ENCODE data around the gene PDE4C.

Gene PDE4C

DNA sequence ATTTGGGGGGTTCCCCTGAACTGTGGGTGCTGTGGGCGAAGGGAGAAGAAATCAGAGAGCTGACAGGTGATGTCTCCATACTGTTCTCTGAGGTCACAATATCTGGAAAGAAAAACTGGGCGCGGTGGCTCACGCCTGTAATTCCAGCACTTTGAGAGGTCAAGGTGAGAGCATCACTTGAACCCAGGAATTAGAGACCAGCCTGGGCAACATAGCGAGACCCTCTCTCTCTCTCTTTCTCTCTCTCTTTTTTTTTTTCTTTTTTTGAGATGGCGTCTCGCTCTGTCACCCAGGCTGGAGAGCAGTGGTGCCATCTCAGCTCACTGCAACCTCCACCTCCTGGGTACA, 26.1 kb upstream of the PDE4C start:
- peaks cover 0 to 9% (median 9%) of the 10 kb centered on the region in 3 donors for H3K36me3 ChIP-seq
- intact Hi-C loops (cut with DNase I; ENCODE audit: low total_unique reads) = no loop called here
- TF ChIP-seq, protein P1, sequence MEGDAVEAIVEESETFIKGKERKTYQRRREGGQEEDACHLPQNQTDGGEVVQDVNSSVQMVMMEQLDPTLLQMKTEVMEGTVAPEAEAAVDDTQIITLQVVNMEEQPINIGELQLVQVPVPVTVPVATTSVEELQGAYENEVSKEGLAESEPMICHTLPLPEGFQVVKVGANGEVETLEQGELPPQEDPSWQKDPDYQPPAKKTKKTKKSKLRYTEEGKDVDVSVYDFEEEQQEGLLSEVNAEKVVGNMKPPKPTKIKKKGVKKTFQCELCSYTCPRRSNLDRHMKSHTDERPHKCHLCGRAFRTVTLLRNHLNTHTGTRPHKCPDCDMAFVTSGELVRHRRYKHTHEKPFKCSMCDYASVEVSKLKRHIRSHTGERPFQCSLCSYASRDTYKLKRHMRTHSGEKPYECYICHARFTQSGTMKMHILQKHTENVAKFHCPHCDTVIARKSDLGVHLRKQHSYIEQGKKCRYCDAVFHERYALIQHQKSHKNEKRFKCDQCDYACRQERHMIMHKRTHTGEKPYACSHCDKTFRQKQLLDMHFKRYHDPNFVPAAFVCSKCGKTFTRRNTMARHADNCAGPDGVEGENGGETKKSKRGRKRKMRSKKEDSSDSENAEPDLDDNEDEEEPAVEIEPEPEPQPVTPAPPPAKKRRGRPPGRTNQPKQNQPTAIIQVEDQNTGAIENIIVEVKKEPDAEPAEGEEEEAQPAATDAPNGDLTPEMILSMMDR (IDR thresholded peaks at IDR 0.05) = no peak
- H3K9me3 ChIP-seq = no peaks in the 10 kb centered on the region
- DNase-seq = no peak
- peaks cover 0 to 6% of the 10 kb centered on the region in 2 donors for H3K27me3 ChIP-seq
- H3K27ac ChIP-seq = no peak overlapping the region
- no peak overlapping the region for H3K4me3 ChIP-seq
- no peaks in the 10 kb centered on the region for H3K4me1 ChIP-seq

DNA sequence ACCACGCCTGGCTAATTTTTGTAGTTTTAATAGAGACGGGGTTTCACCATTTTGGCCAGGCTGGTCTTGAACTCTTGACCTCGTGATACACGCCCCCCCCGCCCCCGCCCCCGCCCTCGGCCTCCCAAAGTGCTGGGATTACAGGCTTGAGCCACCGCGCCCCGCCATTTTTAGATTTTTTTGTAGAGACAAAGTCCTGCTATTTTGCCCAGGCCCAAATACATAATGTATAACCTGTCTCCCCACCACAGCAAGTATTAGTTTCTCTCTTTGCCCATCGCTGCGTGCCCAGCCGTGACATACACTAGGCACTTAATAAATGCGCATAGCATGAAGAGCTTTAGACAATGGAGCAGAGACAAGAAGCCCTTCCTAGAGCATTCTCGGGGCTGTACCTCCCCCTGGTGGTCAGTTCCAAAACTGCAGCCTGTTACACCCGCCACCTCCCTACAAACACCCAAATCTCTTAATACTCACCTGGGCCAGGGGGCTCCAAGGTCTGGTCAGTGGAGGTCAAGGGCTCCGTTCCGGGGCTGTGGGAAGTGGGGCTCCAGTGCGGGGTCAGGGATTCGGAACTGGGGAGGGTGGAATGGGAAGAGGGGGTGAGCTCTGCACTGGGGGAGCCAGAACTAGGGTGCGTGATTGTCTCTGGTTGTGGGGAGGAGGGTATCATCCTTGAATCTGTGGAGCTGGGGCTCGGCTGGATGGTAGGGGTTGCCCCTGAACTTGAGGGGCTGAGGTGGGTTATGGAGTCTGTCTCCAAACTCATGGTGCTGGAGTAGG, 25.5 kb upstream of the PDE4C start:
- intact Hi-C loops (cut with DNase I; ENCODE audit: low total_unique reads) = loop anchor here (2.0 kb wide), 1 partner anchor 41 kb away; no protein-coding TSS in a partner anchor
- Histone ChIP-seq H3K27ac (no peak overlapping the region), H3K4me3 (no peak overlapping the region), H3K27me3 (peaks cover 0 to 6% of the 10 kb centered on the region in 2 donors), H3K36me3 (peaks cover 0 to 3% (median 3%) of the 10 kb centered on the region in 3 donors), H3K4me1 (no peaks in the 10 kb centered on the region), H3K9me3 (no peaks in the 10 kb centered on the region)
- TF ChIP-seq, protein P1 (IDR thresholded peaks at IDR 0.05) = peak; percentile 87 to 96
- DNase-seq = peak; percentile 58 to 84

DNA sequence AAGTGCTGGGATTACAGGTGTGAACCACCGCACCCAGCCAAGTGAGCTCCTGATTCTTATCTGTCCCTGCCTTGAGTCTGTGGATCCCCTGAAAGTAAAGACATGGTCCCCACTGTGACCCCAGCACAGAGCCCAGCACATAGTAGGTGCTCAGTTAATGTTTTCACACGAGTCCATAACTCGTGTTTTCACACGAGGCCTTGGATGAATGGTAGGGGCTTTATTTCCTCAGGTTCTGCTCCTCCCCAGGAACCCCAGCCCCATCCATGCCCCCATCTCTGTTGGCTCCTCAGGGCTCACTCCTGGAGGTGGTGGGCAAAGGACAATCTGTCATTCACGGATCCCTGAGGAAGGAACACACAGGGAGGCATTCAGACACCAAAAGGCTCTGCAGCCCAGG, 23.6 kb upstream of the PDE4C start:
- Histone ChIP-seq H3K27me3 (peaks cover 0 to 6% of the 10 kb centered on the region in 2 donors), H3K27ac (no peak overlapping the region), H3K9me3 (no peaks in the 10 kb centered on the region), H3K4me3 (no peak overlapping the region), H3K36me3 (no peaks in the 10 kb centered on the region), H3K4me1 (no peaks in the 10 kb centered on the region)
- DNase-seq = no peak
- intact Hi-C loops (cut with DNase I; ENCODE audit: low total_unique reads) = loop anchor here (2.0 kb wide), 1 partner anchor 39 kb away; no protein-coding TSS in a partner anchor
- TF ChIP-seq, protein P1 (IDR thresholded peaks at IDR 0.05) = no peak

DNA sequence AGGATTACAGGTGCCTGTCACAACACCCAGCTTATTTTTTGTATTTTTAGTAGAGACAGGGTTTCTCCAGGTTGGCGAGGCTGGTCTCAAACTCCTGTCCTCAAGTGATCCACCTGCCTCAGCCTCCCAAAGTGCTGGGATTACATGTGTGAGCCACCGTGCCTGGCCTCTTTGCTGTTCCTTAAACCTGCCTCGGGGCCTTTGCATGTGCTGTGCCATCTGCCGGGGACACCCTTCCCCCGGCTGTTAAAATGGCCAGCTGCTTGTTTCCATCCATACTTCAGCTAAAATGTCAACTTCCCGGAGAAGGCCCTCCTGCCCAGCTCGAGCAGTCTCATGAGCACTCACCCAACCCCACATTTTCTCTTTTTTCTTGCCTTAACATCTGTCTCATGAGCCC, 19.1 kb upstream of the PDE4C start:
- DNase-seq = no peak
- H3K27ac ChIP-seq = no peak overlapping the region
- intact Hi-C loops (cut with DNase I; ENCODE audit: low total_unique reads) = no loop called here
- no peaks in the 10 kb centered on the region for H3K4me1 ChIP-seq
- no peaks in the 10 kb centered on the region for H3K36me3 ChIP-seq
- H3K9me3 ChIP-seq = no peaks in the 10 kb centered on the region
- TF ChIP-seq, protein P1 (IDR thresholded peaks at IDR 0.05) = no peak
- no peak overlapping the region for H3K4me3 ChIP-seq
- H3K27me3 ChIP-seq = peaks cover 0 to 6% of the 10 kb centered on the region in 2 donors

DNA sequence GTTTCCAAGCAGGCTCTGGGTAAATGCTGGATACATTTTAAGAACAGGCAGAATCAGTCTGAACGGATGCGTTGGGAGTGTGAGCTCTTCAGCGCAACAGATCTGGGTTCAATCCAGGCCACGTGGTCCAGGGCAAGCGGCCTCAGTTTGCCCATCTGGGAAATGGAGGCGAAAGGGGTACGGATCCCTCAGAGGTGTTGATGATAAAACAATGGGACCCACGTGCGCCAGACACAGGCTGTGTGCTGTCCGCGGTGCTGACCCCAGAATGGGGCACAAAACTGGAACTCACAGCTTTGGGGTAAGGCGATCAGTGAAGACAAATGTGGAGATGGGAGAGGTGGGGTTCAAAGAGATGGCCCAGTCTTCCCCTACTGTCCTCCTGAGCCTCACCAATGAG, 13.1 kb upstream of the PDE4C start:
- peaks cover 0 to 36% of the 10 kb centered on the region in 2 donors for H3K27me3 ChIP-seq
- intact Hi-C loops (cut with DNase I; ENCODE audit: low total_unique reads) = no loop called here

More for the DNA sequence above, 13.1 kb upstream of the PDE4C start:
- no peak overlapping the region for H3K4me3 ChIP-seq
- H3K9me3 ChIP-seq = no peaks in the 10 kb centered on the region
- TF ChIP-seq, protein P1 (IDR thresholded peaks at IDR 0.05) = no peak
- DNase-seq = no peak
- no peaks in the 10 kb centered on the region for H3K36me3 ChIP-seq
- no peaks in the 10 kb centered on the region for H3K4me1 ChIP-seq
- H3K27ac ChIP-seq = no peak overlapping the region

Data from tibial artery (tissue), 4 donors.